Vagina (tissue), 2 donors: ENCODE data around the gene ZFYVE9.

Experiments
- CTCF ChIP-seq, 3 experiments: fragments of 450-650 bp in 2 of 3; fragments of 200-600 bp in 1 of 3; sonication (generic) in 1 of 3; IDR thresholded peaks; one replicate each; pipeline ENCODE4 v1.5.1; 2017 to 2019; ENCODE audit warnings: antibody characterized with exemption in 3 of 3, mild to moderate bottlenecking in 2 of 3, moderate library complexity in 2 of 3
- POLR2A ChIP-seq, 2 donors: fragments of 450-650 bp; IDR thresholded peaks; one replicate each; pipeline ENCODE4 v1.6.1; 2017; ENCODE audit warnings: antibody characterized with exemption in 2 of 2, mild to moderate bottlenecking in 2 of 2, moderate library complexity in 2 of 2
- POLR2AphosphoS5 ChIP-seq, 2 donors: sonication (generic); formaldehyde crosslinking; IDR thresholded peaks; one replicate each; pipeline ENCODE4 v1.9.0; 2017; ENCODE audit warnings: antibody characterized with exemption in 2 of 2, mild to moderate bottlenecking in 2 of 2, low read depth in 1 of 2; ENCODE audit not compliant: insufficient read depth in 1 of 2

GRCh38 chr1:52393174-52393573, 251.3 kb downstream of the ZFYVE9 start:
- TF ChIP-seq CTCF (IDR thresholded peaks at IDR 0.05) (no peak), POLR2A (IDR thresholded peaks at IDR 0.05) (no peak), POLR2AphosphoS5 (IDR thresholded peaks at IDR 0.05; ENCODE audit: insufficient read depth in 1 of 2, low read depth in 1 of 2) (no peak)
